ENCODE measurements around the gene SSC5D. TPM values are rescaled to one million over a fixed set of nuclear protein-coding genes. Genes with fewer than 3 reads are reported as not detected.

The SSC5D gene
- total RNA-seq, 1 experiment from 2014 or later: 3.2 TPM

- H3K9me3 ChIP-seq (ENCODE audit: control insufficient read depth, low read depth, low read length): no peaks in the 10 kb centered on the region
- no peak overlapping the region for H2AFZ ChIP-seq (ENCODE audit: low read length)
- H3K27ac ChIP-seq (ENCODE audit: insufficient read length, low read depth, low read length): no peak overlapping the region
- H3K56ac ChIP-seq (ENCODE audit: insufficient read length, low read depth, low read length): no peak overlapping the region
- no peaks in the 10 kb centered on the region for H3K79me1 ChIP-seq (ENCODE audit: insufficient read depth, low read depth, low read length, poor library complexity, severe bottlenecking)
- H3K23ac ChIP-seq (ENCODE audit: insufficient read length, low read depth, low read length): no peak overlapping the region
- H2BK12ac ChIP-seq (ENCODE audit: insufficient read length, low read depth, low read length): no peak overlapping the region
- DNase-seq: no peak
- no peaks in the 10 kb centered on the region for H3K4me1 ChIP-seq (ENCODE audit: insufficient read depth, low read length)
- H3K4me2 ChIP-seq (ENCODE audit: insufficient read depth, insufficient read length, low read length): no peak overlapping the region
- Mint-ChIP-seq H3K4me3 (no peak overlapping the region), H3K36me3 (ENCODE audit: insufficient read depth in 1 of 3, low read depth in 3 of 3) (peaks cover 0 to under 1% (median 0%) of the 10 kb centered on the region in 3 experiments; a peak in 1 of 7 replicates), H3K4me1 (peaks cover 16 to 44% of the 10 kb centered on the region in 2 experiments), H3K27ac (no peak overlapping the region; a peak in 1 of 7 replicates), H3K9me3 (peaks cover 4 to 14% of the 10 kb centered on the region in 2 experiments; a peak in 4 of 5 replicates), H3K27me3 (ENCODE audit: low read depth) (peaks cover 17% of the 10 kb centered on the region)
- no CpG with 5 or more reads among the region's 23 CpGs for WGBS (ENCODE audit: extremely low coverage, insufficient read length, low lambda C conversion rate)
- TF ChIP-seq, protein P1, sequence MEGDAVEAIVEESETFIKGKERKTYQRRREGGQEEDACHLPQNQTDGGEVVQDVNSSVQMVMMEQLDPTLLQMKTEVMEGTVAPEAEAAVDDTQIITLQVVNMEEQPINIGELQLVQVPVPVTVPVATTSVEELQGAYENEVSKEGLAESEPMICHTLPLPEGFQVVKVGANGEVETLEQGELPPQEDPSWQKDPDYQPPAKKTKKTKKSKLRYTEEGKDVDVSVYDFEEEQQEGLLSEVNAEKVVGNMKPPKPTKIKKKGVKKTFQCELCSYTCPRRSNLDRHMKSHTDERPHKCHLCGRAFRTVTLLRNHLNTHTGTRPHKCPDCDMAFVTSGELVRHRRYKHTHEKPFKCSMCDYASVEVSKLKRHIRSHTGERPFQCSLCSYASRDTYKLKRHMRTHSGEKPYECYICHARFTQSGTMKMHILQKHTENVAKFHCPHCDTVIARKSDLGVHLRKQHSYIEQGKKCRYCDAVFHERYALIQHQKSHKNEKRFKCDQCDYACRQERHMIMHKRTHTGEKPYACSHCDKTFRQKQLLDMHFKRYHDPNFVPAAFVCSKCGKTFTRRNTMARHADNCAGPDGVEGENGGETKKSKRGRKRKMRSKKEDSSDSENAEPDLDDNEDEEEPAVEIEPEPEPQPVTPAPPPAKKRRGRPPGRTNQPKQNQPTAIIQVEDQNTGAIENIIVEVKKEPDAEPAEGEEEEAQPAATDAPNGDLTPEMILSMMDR (conservative IDR thresholded peaks at IDR 0.05): no peak
- no peak overlapping the region for H3T11ph ChIP-seq (ENCODE audit: low read length)
- no peak overlapping the region for H4K8ac ChIP-seq (replicated peaks; ENCODE audit: insufficient read length, low read depth, low read length)
- no peak overlapping the region for H2AK5ac ChIP-seq (ENCODE audit: insufficient read length, low read length)
- H3K79me2 ChIP-seq (ENCODE audit: insufficient read depth, low read length): no peaks in the 10 kb centered on the region
- no peak overlapping the region for H4K5ac ChIP-seq (ENCODE audit: insufficient read length, low read depth, low read length)
- no peak overlapping the region for H3K4ac ChIP-seq (ENCODE audit: low read depth, low read length)
- H3K18ac ChIP-seq (ENCODE audit: insufficient read length, low read depth, low read length): no peak overlapping the region
- H4K20me1 ChIP-seq (ENCODE audit: control insufficient read depth, insufficient read depth, insufficient read length): peaks cover under 1% of the 10 kb centered on the region
- H4K91ac ChIP-seq (ENCODE audit: insufficient read length, low read depth, low read length): no peak overlapping the region
- no peak overlapping the region for H2BK20ac ChIP-seq (ENCODE audit: low read depth, low read length, poor library complexity, severe bottlenecking)
- H3K23me2 ChIP-seq (ENCODE audit: insufficient read length, low read depth, low read length, poor library complexity, severe bottlenecking): peaks cover 4% of the 10 kb centered on the region
- H3K9ac ChIP-seq (ENCODE audit: extremely low read depth, insufficient read length, low read length): no peak overlapping the region
- H3K14ac ChIP-seq (ENCODE audit: insufficient read depth, low read length): no peak overlapping the region
- no peaks in the 10 kb centered on the region for H3K27me3 ChIP-seq (ENCODE audit: insufficient read depth, low read length)
- H2BK5ac ChIP-seq (ENCODE audit: insufficient read length, low read length): no peak overlapping the region
- H2BK15ac ChIP-seq (ENCODE audit: low read depth, low read length): no peak overlapping the region
- H2BK120ac ChIP-seq (ENCODE audit: low read depth, low read length, poor library complexity, severe bottlenecking): no peak overlapping the region
These were observed 56.7 kb downstream of the SSC5D start for GRCh38 chr19:55544776-55545439.

Data from H9 (cell line).